GM23338 (cell line): ENCODE measurements around the gene AASDHPPT. TPM values are rescaled to one million over a fixed set of nuclear protein-coding genes. Genes with fewer than 3 reads are reported as not detected.

Experiments
- ATAC-seq: fragments of 200-7000 bp; cut with Tn5 transposase; 3 replicates; pipeline ENCODE4 v1.9.1; 2020
- DNase-seq: peaks from one replicate; pipeline ENCODE4 v3.0.0-alpha.2; 2015; ENCODE audit warnings: low spot score
- H2AFZ ChIP-seq: fragments of 200-600 bp; sonication (generic); 2 replicates; pipeline ENCODE4 v1.8.0; 2016; ENCODE audit warnings: antibody characterized with exemption, mild to moderate bottlenecking, moderate library complexity
- H3F3A ChIP-seq: fragments of 200-600 bp; sonication (generic); replicated peaks from 2 replicates; pipeline ENCODE4 v1.8.0; 2017; ENCODE audit warnings: antibody characterized with exemption, mixed run types, low read depth
- H3K27ac ChIP-seq: fragments of 200-600 bp; sonication (generic); 2 replicates; pipeline ENCODE4 v1.6.1; 2016; ENCODE audit warnings: low read depth
- H3K27me3 ChIP-seq: fragments of 200-600 bp; sonication (generic); 2 replicates; pipeline ENCODE4 v1.8.0; 2016; ENCODE audit warnings: mild to moderate bottlenecking, mixed run types, moderate library complexity; ENCODE audit not compliant: insufficient read depth
- H3K36me3 ChIP-seq: fragments of 200-600 bp; sonication (generic); 2 replicates; pipeline ENCODE4 v1.8.0; 2016; ENCODE audit warnings: mild to moderate bottlenecking; ENCODE audit not compliant: insufficient read depth
- H3K4me1 ChIP-seq: fragments of 200-600 bp; sonication (generic); 2 replicates; pipeline ENCODE4 v1.8.0; 2016; ENCODE audit warnings: mild to moderate bottlenecking, moderate library complexity; ENCODE audit not compliant: insufficient read depth
- H3K4me2 ChIP-seq: fragments of 200-600 bp; sonication (generic); 2 replicates; pipeline ENCODE4 v1.7.1; 2017; ENCODE audit warnings: mixed run types
- H3K4me3 ChIP-seq: fragments of 200-600 bp; sonication (generic); 2 replicates; pipeline ENCODE4 v1.6.1; 2016; ENCODE audit warnings: mixed run types
- H3K79me2 ChIP-seq: fragments of 200-600 bp; sonication (generic); replicated peaks from 2 replicates; pipeline ENCODE4 v1.8.0; 2017; ENCODE audit warnings: mild to moderate bottlenecking; ENCODE audit not compliant: insufficient read depth
- H3K9me2 ChIP-seq: fragments of 200-600 bp; sonication (generic); 2 replicates; pipeline ENCODE4 v1.8.0; 2017; ENCODE audit not compliant: insufficient read depth
- H4K20me1 ChIP-seq: fragments of 200-600 bp; sonication (generic); replicated peaks from 2 replicates; pipeline ENCODE4 v1.8.0; 2017; ENCODE audit warnings: mild to moderate bottlenecking; ENCODE audit not compliant: insufficient read depth
- H3K27ac Mint-ChIP-seq: 2 replicates; pipeline ENCODE4 v1.8.0; 2020; ENCODE audit warnings: inconsistent platforms, mild to moderate bottlenecking, moderate library complexity, mixed read lengths
- H3K27me3 Mint-ChIP-seq: 3 replicates; pipeline ENCODE4 v1.8.0; 2022; ENCODE audit warnings: low read depth, mild to moderate bottlenecking, moderate library complexity, mixed read lengths, inconsistent platforms; ENCODE audit not compliant: insufficient read depth, poor library complexity
- H3K36me3 Mint-ChIP-seq: 3 replicates; pipeline ENCODE4 v1.8.0; 2021; ENCODE audit warnings: low read depth, mild to moderate bottlenecking, inconsistent platforms, moderate library complexity, mixed read lengths
- H3K4me1 Mint-ChIP-seq: 3 replicates; pipeline ENCODE4 v1.8.0; 2020; ENCODE audit warnings: mild to moderate bottlenecking, inconsistent platforms, mixed read lengths
- H3K4me3 Mint-ChIP-seq: 3 replicates; pipeline ENCODE4 v1.8.0; 2021; ENCODE audit warnings: moderate library complexity, mild to moderate bottlenecking, inconsistent platforms, mixed read lengths
- H3K9me3 Mint-ChIP-seq: 3 replicates; pipeline ENCODE4 v1.8.0; 2020; ENCODE audit warnings: moderate library complexity, mild to moderate bottlenecking, inconsistent platforms, mixed read lengths
- CREB1 ChIP-seq: fragments of 250-450 bp; sonication (Bioruptor Pico); IDR thresholded peaks from 2 replicates; pipeline ENCODE4 v1.5.0; 2020; ENCODE audit warnings: low read depth, mild to moderate bottlenecking, moderate library complexity
- EZH2 ChIP-seq: fragments of 200-600 bp; sonication (generic); IDR thresholded peaks from one replicate; pipeline ENCODE4 v1.8.0; 2017; ENCODE audit warnings: antibody characterized with exemption, mild to moderate bottlenecking, low read depth; ENCODE audit not compliant: unreplicated experiment
- JUNB ChIP-seq: IDR thresholded peaks from one replicate; pipeline ENCODE4 v1.6.1; 2016; ENCODE audit warnings: antibody characterized with exemption; ENCODE audit not compliant: unreplicated experiment
- STAT1 ChIP-seq: IDR thresholded peaks from one replicate; pipeline ENCODE4 v1.6.1; 2016; ENCODE audit warnings: antibody characterized with exemption; ENCODE audit not compliant: unreplicated experiment
- ZNF114 ChIP-seq: fragments of 250-450 bp; sonication (Bioruptor Pico); IDR thresholded peaks from 2 replicates; pipeline ENCODE4 v1.5.0; 2020; ENCODE audit warnings: mild to moderate bottlenecking, moderate library complexity
- ZNF331 ChIP-seq: fragments of 250-450 bp; sonication (Bioruptor Pico); IDR thresholded peaks from 2 replicates; pipeline ENCODE4 v1.5.0; 2020; ENCODE audit warnings: low read depth, mild to moderate bottlenecking, moderate library complexity
- polyA plus RNA-seq: library from polyadenylated mRNA; unstranded; fragments of >200 nt; fragmentation: Nextera tagmentation; extraction: Ambion mirVana; gene quantifications from 2 replicates; pipeline ENCODE4 v1.2.1, GENCODE V29; 2016
- total RNA-seq: library from RNA; depleted of rRNA; stranded (reverse); fragments of >200 nt; shearing (Covaris generic); gene quantifications from 2 replicates; pipeline ENCODE4 v1.2.3, GENCODE V29; 2014
- TF ChIP-seq, protein P1 (sequence below): fragments of 250-450 bp; sonication (Bioruptor Pico); IDR thresholded peaks from 2 replicates; pipeline ENCODE4 v1.5.0; 2020; ENCODE audit warnings: mild to moderate bottlenecking, moderate library complexity
- TF ChIP-seq, protein P2 (sequence below), 2 experiments: fragments of 200-600 bp in 1 of 2; sonication (generic) in 1 of 2; conservative IDR thresholded peaks; 2 replicates each; pipeline versions ENCODE4 v1.5.1 to v1.6.1; 2016 to 2017; ENCODE audit warnings: antibody characterized with exemption in 2 of 2, low read depth in 2 of 2, mild to moderate bottlenecking in 2 of 2, moderate library complexity in 1 of 2

AASDHPPT gene
- total and polyA plus RNA-seq, 2 experiments from 2014 or later: 49.0 to 62.3 TPM

DNA sequence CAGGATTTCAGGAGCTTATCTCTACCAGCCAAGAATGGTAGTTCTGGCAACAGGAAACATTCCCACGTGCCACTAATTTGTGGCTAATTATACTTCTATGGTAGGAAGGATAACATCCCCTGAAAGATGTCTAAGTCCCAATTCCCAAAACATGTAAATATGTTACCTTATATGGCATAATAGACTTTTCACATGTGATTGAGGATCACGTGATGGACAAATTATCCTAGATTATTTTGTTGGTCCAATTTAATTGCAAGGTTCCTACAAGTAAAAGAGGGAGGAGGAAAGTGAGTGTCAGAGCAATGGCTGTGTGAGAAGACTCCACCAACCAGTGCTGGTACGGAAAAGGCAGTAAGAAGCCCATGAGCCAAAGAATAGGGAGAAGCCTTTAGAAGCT lies 45.5 kb upstream of the AASDHPPT start (continued):
- TF ChIP-seq ZNF114 (CRISPR knock-in tag) (no peak), EZH2 (no peak), STAT1 (no peak), CREB1 (CRISPR knock-in tag) (no peak)
- TF ChIP-seq, protein P1, sequence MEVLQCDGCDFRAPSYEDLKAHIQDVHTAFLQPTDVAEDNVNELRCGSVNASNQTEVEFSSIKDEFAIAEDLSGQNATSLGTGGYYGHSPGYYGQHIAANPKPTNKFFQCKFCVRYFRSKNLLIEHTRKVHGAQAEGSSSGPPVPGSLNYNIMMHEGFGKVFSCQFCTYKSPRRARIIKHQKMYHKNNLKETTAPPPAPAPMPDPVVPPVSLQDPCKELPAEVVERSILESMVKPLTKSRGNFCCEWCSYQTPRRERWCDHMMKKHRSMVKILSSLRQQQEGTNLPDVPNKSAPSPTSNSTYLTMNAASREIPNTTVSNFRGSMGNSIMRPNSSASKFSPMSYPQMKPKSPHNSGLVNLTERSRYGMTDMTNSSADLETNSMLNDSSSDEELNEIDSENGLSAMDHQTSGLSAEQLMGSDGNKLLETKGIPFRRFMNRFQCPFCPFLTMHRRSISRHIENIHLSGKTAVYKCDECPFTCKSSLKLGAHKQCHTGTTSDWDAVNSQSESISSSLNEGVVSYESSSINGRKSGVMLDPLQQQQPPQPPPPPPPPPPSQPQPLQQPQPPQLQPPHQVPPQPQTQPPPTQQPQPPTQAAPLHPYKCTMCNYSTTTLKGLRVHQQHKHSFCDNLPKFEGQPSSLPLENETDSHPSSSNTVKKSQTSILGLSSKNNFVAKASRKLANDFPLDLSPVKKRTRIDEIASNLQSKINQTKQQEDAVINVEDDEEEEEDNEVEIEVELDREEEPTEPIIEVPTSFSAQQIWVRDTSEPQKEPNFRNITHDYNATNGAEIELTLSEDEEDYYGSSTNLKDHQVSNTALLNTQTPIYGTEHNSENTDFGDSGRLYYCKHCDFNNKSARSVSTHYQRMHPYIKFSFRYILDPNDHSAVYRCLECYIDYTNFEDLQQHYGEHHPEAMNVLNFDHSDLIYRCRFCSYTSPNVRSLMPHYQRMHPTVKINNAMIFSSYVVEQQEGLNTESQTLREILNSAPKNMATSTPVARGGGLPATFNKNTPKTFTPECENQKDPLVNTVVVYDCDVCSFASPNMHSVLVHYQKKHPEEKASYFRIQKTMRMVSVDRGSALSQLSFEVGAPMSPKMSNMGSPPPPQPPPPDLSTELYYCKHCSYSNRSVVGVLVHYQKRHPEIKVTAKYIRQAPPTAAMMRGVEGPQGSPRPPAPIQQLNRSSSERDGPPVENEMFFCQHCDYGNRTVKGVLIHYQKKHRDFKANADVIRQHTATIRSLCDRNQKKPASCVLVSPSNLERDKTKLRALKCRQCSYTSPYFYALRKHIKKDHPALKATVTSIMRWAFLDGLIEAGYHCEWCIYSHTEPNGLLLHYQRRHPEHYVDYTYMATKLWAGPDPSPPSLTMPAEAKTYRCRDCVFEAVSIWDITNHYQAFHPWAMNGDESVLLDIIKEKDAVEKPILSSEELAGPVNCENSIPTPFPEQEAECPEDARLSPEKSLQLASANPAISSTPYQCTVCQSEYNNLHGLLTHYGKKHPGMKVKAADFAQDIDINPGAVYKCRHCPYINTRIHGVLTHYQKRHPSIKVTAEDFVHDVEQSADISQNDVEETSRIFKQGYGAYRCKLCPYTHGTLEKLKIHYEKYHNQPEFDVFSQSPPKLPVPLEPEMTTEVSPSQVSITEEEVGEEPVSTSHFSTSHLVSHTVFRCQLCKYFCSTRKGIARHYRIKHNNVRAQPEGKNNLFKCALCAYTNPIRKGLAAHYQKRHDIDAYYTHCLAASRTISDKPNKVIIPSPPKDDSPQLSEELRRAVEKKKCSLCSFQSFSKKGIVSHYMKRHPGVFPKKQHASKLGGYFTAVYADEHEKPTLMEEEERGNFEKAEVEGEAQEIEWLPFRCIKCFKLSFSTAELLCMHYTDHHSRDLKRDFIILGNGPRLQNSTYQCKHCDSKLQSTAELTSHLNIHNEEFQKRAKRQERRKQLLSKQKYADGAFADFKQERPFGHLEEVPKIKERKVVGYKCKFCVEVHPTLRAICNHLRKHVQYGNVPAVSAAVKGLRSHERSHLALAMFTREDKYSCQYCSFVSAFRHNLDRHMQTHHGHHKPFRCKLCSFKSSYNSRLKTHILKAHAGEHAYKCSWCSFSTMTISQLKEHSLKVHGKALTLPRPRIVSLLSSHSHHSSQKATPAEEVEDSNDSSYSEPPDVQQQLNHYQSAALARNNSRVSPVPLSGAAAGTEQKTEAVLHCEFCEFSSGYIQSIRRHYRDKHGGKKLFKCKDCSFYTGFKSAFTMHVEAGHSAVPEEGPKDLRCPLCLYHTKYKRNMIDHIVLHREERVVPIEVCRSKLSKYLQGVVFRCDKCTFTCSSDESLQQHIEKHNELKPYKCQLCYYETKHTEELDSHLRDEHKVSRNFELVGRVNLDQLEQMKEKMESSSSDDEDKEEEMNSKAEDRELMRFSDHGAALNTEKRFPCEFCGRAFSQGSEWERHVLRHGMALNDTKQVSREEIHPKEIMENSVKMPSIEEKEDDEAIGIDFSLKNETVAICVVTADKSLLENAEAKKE (CRISPR knock-in tag): no peak

DNA sequence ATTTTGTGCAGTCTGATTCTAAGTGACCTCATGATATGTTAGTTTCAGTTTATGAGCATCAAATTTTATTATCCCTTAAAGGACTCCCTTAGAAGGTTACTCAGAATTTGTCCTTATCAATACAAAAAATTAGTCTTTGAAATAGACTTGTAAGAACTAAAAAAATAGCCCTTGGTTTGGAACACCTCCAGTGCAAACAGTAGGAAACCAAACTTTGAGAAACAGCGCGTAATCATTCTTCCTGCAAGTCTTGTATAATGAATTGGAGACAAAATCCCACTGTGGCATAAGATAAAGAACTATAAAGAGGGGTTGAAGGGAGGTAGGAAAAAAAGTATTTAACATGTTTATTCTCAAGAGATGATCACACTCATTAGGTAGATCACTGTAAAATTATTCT lies 44.6 kb upstream of the AASDHPPT start:
- no peaks in the 10 kb centered on the region for H3K79me2 ChIP-seq
- H3K4me1 ChIP-seq: no peaks in the 10 kb centered on the region
- no peak overlapping the region for H3K4me3 ChIP-seq
- H3K36me3 ChIP-seq: no peaks in the 10 kb centered on the region
- H2AFZ ChIP-seq: no peak overlapping the region
- Mint-ChIP-seq H3K4me1 (no peaks in the 10 kb centered on the region), H3K36me3 (no peaks in the 10 kb centered on the region), H3K9me3 (no peaks in the 10 kb centered on the region), H3K27ac (no peak overlapping the region), H3K4me3 (no peak overlapping the region), H3K27me3 (no peaks in the 10 kb centered on the region)
- no peaks in the 10 kb centered on the region for H3K9me2 ChIP-seq
- DNase-seq (no peak), ATAC-seq (no peak)
- no peaks in the 10 kb centered on the region for H4K20me1 ChIP-seq
- H3F3A ChIP-seq: no peaks in the 10 kb centered on the region
- no peak overlapping the region for H3K4me2 ChIP-seq
- H3K27ac ChIP-seq: no peak overlapping the region
- no peaks in the 10 kb centered on the region for H3K27me3 ChIP-seq
- TF ChIP-seq, protein P1 (CRISPR knock-in tag): no peak
- TF ChIP-seq, protein P2, sequence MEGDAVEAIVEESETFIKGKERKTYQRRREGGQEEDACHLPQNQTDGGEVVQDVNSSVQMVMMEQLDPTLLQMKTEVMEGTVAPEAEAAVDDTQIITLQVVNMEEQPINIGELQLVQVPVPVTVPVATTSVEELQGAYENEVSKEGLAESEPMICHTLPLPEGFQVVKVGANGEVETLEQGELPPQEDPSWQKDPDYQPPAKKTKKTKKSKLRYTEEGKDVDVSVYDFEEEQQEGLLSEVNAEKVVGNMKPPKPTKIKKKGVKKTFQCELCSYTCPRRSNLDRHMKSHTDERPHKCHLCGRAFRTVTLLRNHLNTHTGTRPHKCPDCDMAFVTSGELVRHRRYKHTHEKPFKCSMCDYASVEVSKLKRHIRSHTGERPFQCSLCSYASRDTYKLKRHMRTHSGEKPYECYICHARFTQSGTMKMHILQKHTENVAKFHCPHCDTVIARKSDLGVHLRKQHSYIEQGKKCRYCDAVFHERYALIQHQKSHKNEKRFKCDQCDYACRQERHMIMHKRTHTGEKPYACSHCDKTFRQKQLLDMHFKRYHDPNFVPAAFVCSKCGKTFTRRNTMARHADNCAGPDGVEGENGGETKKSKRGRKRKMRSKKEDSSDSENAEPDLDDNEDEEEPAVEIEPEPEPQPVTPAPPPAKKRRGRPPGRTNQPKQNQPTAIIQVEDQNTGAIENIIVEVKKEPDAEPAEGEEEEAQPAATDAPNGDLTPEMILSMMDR (conservative IDR thresholded peaks at IDR 0.05; ENCODE audit: low read depth in 2 of 2): no peak
- no peak for TF ChIP-seq ZNF331 (CRISPR knock-in tag)
- TF ChIP-seq EZH2: no peak
- TF ChIP-seq JUNB: no peak
